ENCODE measurements around the gene CLEC3B. TPM values are rescaled to one million over a fixed set of nuclear protein-coding genes. Genes with fewer than 3 reads are reported as not detected.

Gene CLEC3B
- total RNA-seq, 1 donor from 2014 or later = 0.75 TPM

GRCh38 chr3:45002720-45003119, 23.4 kb upstream of the CLEC3B start:
- DNase-seq (ENCODE audit: low read depth) = peak; percentile 73

GRCh38 chr3:45003406-45003805, 22.7 kb upstream of the CLEC3B start:
- no peak for DNase-seq (ENCODE audit: low read depth)

GRCh38 chr3:45003859-45004258, 22.2 kb upstream of the CLEC3B start:
- peak; percentile 84 for DNase-seq (ENCODE audit: low read depth)

- DNase-seq (ENCODE audit: low read depth) = peak; percentile 89
Measured at GRCh38 chr3:45007091-45007490, 19.0 kb upstream of the CLEC3B start.

- DNase-seq (ENCODE audit: low read depth) = no peak
Measured at GRCh38 chr3:45008117-45008516, 18.0 kb upstream of the CLEC3B start.

GRCh38 chr3:45009868-45010267, 16.2 kb upstream of the CLEC3B start:
- DNase-seq (ENCODE audit: low read depth) = no peak

- peak; percentile 87 for DNase-seq (ENCODE audit: low read depth)
Measured at GRCh38 chr3:45010811-45011333, 15.2 kb upstream of the CLEC3B start.

- peak; percentile 93 for DNase-seq (ENCODE audit: low read depth)
Measured at GRCh38 chr3:45011756-45012508, 14.2 kb upstream of the CLEC3B start.

- no peak for DNase-seq (ENCODE audit: low read depth)
Measured at GRCh38 chr3:45012577-45012976, 13.5 kb upstream of the CLEC3B start.

- DNase-seq (ENCODE audit: low read depth) = no peak
Measured at GRCh38 chr3:45016916-45017315, 9.2 kb upstream of the CLEC3B start.

- no peak for DNase-seq (ENCODE audit: low read depth)
Measured at GRCh38 chr3:45017821-45018220, 8.3 kb upstream of the CLEC3B start.

GRCh38 chr3:45020534-45020933, 5.6 kb upstream of the CLEC3B start:
- DNase-seq (ENCODE audit: low read depth) = no peak

- DNase-seq (ENCODE audit: low read depth) = peak; percentile 76
Measured at GRCh38 chr3:45021524-45022297, 4.4 kb upstream of the CLEC3B start.

- DNase-seq (ENCODE audit: low read depth) = no peak
Measured at GRCh38 chr3:45023675-45024074, 2.4 kb upstream of the CLEC3B start.

- DNase-seq (ENCODE audit: low read depth) = no peak
Measured at GRCh38 chr3:45024542-45025255, 1.4 kb upstream of the CLEC3B start.

- DNase-seq (ENCODE audit: low read depth) = peak; percentile 61
Measured at GRCh38 chr3:45026957-45027356, 854 bp downstream of the CLEC3B start.

- DNase-seq (ENCODE audit: low read depth) = no peak
Measured at GRCh38 chr3:45027441-45027840, 1.3 kb downstream of the CLEC3B start.

GRCh38 chr3:45029216-45029615, 3.1 kb downstream of the CLEC3B start:
- no peak for DNase-seq (ENCODE audit: low read depth)

GRCh38 chr3:45029661-45030060, 3.6 kb downstream of the CLEC3B start:
- no peak for DNase-seq (ENCODE audit: low read depth)

GRCh38 chr3:45031531-45031930, 5.4 kb downstream of the CLEC3B start:
- no peak for DNase-seq (ENCODE audit: low read depth)

- DNase-seq (ENCODE audit: low read depth) = no peak
Measured at GRCh38 chr3:45032113-45032512, 6.0 kb downstream of the CLEC3B start.

GRCh38 chr3:45033791-45034190, 7.7 kb downstream of the CLEC3B start:
- DNase-seq (ENCODE audit: low read depth) = no peak

Data from myocyte (in vitro differentiated cells).